DND-41 (cell line): ENCODE results near the gene LIMD2.

Experiments used
- ATAC-seq: fragments of 200-7000 bp; cut with Tn5 transposase; 3 replicates; pipeline ENCODE4 v1.9.1; 2021; ENCODE audit warnings: low read depth; ENCODE audit not compliant: insufficient read depth
- DNase-seq: peaks from one replicate; pipeline ENCODE4 v3.0.0-alpha.2; 2020
- H2AFZ ChIP-seq: 2 replicates; pipeline ENCODE4 v1.6.0; 2012; ENCODE audit warnings: low read depth, low read length
- H3K27ac ChIP-seq: 2 replicates; pipeline ENCODE4 v1.5.1; 2012; ENCODE audit warnings: low read length, inconsistent platforms
- H3K27me3 ChIP-seq: fragments of 200-600 bp; sonication (generic); 2 replicates; pipeline ENCODE4 v1.6.0; 2012; ENCODE audit warnings: low read length, mild to moderate bottlenecking, inconsistent platforms; ENCODE audit not compliant: insufficient read depth, poor library complexity
- H3K36me3 ChIP-seq: 2 replicates; pipeline ENCODE4 v1.5.1; 2012; ENCODE audit warnings: low read length, inconsistent platforms; ENCODE audit not compliant: insufficient read depth
- H3K4me1 ChIP-seq: 2 replicates; pipeline ENCODE4 v1.5.1; 2012; ENCODE audit warnings: mild to moderate bottlenecking, low read length; ENCODE audit not compliant: insufficient read depth
- H3K4me2 ChIP-seq: 2 replicates; pipeline ENCODE4 v1.6.0; 2012; ENCODE audit warnings: mild to moderate bottlenecking, moderate library complexity, low read length, inconsistent platforms; ENCODE audit not compliant: insufficient read depth
- H3K4me3 ChIP-seq, 2 experiments: fragments of 200-600 bp in 1 of 2; shearing (Covaris generic) in 1 of 2; 2 replicates each; pipeline ENCODE4 v1.5.1; 2012 to 2016; ENCODE audit warnings: inconsistent platforms in 2 of 2, low read length in 2 of 2, mild to moderate bottlenecking in 2 of 2, low read depth in 1 of 2, moderate library complexity in 1 of 2
- H3K79me2 ChIP-seq: 2 replicates; pipeline ENCODE4 v1.6.0; 2012; ENCODE audit warnings: low read length, inconsistent platforms; ENCODE audit not compliant: insufficient read depth
- H3K9ac ChIP-seq: 2 replicates; pipeline ENCODE4 v1.6.0; 2012; ENCODE audit warnings: low read depth, mild to moderate bottlenecking, inconsistent platforms, low read length, moderate library complexity
- H3K9me3 ChIP-seq: 2 replicates; pipeline ENCODE4 v1.5.1; 2012; ENCODE audit warnings: low read length, moderate library complexity, mild to moderate bottlenecking, inconsistent platforms; ENCODE audit not compliant: insufficient read depth, severe bottlenecking
- H4K20me1 ChIP-seq: 2 replicates; pipeline ENCODE4 v1.6.0; 2012; ENCODE audit warnings: low read length; ENCODE audit not compliant: insufficient read depth
- EZH2 ChIP-seq: IDR thresholded peaks from 3 replicates; pipeline ENCODE4 v1.6.1; 2012; ENCODE audit warnings: borderline replicate concordance, low read depth, mild to moderate bottlenecking, moderate library complexity, low read length, inconsistent platforms; ENCODE audit not compliant: severe bottlenecking
- TF ChIP-seq, protein P1 (sequence below): IDR thresholded peaks from 2 replicates; pipeline ENCODE4 v1.5.1; 2012; ENCODE audit warnings: borderline replicate concordance, low read length, moderate library complexity, mild to moderate bottlenecking; ENCODE audit not compliant: poor library complexity, severe bottlenecking; ENCODE audit errors: extremely low read depth

LIMD2 gene

DNA sequence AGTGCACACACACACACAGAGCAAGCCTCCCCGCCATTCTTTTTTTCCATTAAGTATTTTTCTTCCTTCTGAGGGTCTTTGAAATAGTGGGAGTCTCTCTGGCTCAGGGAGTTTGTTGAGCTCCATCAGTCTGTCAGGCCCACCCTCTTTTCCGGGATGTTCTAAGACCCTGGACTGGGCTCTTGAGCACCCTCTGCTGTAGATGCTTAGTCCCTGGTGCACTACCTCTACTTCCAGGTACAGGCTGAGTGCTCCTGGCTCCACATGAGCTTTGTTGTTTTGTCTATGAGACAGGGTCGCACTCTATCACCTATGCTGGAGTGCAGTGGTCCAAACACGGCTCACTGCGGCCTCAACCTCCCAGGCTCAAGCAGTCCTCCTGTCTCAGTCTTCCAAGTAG lies 20.7 kb downstream of the LIMD2 start:
- no peak for ATAC-seq
- no peak for DNase-seq
- TF ChIP-seq EZH2 = no peak
- TF ChIP-seq, protein P1, sequence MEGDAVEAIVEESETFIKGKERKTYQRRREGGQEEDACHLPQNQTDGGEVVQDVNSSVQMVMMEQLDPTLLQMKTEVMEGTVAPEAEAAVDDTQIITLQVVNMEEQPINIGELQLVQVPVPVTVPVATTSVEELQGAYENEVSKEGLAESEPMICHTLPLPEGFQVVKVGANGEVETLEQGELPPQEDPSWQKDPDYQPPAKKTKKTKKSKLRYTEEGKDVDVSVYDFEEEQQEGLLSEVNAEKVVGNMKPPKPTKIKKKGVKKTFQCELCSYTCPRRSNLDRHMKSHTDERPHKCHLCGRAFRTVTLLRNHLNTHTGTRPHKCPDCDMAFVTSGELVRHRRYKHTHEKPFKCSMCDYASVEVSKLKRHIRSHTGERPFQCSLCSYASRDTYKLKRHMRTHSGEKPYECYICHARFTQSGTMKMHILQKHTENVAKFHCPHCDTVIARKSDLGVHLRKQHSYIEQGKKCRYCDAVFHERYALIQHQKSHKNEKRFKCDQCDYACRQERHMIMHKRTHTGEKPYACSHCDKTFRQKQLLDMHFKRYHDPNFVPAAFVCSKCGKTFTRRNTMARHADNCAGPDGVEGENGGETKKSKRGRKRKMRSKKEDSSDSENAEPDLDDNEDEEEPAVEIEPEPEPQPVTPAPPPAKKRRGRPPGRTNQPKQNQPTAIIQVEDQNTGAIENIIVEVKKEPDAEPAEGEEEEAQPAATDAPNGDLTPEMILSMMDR = peak; percentile 23

DNA sequence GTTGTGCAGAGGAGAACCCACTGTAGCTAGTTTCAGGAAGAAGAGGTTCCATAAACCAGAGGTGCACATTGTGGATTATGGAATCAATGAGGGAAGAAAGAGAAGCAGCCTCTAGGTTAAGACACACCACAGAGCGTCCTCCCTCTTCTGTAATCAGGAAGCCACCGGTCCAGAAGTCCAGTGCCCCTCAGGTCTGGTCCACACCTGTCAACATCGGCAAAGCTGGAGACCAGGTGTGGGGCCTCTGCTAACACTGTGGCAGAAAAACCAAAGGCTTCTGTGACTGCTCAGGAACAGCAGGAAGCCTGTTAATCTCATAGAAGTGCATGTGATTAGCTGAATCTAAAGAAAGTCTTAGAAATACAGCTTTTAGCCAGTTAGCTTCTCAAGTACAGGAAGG lies 23.3 kb downstream of the LIMD2 start:
- 0 out of 2 replicates have a peak, but pooled peaks cover under 1% of the 10 kb centered on the region for H3K79me2 ChIP-seq
- H3K4me3 ChIP-seq = no peak overlapping the region
- H3K36me3 ChIP-seq = peaks cover 85% of the 10 kb centered on the region
- H3K27me3 ChIP-seq = no peaks in the 10 kb centered on the region
- no peaks in the 10 kb centered on the region for H3K9me3 ChIP-seq
- no peak for DNase-seq
- no peak for ATAC-seq
- no peaks in the 10 kb centered on the region for H3K4me1 ChIP-seq
- H3K27ac ChIP-seq = no peak overlapping the region
- TF ChIP-seq, protein P1 = no peak
- no peak for TF ChIP-seq EZH2
- H4K20me1 ChIP-seq = no peaks in the 10 kb centered on the region
- no peak overlapping the region for H2AFZ ChIP-seq
- no peak overlapping the region for H3K4me2 ChIP-seq
- H3K9ac ChIP-seq = no peak overlapping the region

More for the DNA sequence above, 20.7 kb downstream of the LIMD2 start:
- no peaks in the 10 kb centered on the region for H3K9me3 ChIP-seq
- 0 out of 2 replicates have a peak, but pooled peaks cover 2% of the 10 kb centered on the region for H3K79me2 ChIP-seq
- no peaks in the 10 kb centered on the region for H3K4me1 ChIP-seq
- H3K27ac ChIP-seq = no peak overlapping the region
- H3K4me3 ChIP-seq = no peak overlapping the region
- H3K36me3 ChIP-seq = peaks cover 93% of the 10 kb centered on the region
- no peaks in the 10 kb centered on the region for H3K27me3 ChIP-seq
- no peaks in the 10 kb centered on the region for H4K20me1 ChIP-seq
- H3K4me2 ChIP-seq = no peak overlapping the region
- H3K9ac ChIP-seq = no peak overlapping the region
- no peak overlapping the region for H2AFZ ChIP-seq

DNA sequence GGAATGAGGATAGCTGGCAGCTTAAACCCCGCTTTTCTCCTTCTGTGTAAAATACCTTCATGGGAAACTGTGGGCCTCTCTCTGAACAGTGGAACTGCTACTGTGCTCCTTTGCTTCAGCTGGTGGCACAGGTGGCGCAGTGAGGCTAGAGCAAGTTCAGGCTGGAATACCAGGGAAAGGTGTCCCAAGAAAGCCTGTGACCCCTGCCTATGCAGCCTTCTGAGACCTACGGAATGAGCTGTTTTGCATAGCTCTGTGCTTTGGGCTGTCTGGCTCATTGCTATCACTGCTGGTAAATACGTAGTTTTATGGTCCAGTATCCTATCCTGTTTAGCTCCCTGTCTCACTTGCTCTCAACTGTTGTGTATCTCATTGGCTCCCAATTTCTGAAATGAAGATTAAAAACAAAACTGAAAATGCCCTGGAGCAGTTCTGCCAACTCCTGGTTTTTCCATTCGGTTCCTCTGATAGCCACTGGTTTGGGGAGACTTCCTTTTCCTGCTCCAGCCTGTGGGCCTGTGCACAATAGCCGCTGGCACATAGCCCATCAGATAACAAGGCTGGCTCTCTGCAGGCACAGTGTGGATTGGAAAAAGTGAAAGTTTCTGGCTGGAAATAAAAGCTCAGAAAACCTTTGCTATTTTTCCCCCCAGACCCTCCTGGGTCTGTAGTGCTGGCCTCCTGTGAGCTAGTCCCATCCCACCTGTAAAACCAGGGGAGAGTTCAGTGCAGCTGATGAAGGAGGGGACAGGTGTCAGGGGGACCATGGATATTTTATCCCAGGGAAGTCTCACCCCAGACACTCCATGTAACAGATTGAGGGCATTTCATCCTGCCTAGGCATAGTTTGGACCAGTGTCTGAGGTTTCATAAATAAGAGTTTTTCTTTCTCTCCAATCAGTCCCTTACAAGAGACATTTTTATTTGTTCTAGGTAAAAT lies 24.0 kb downstream of the LIMD2 start:
- Histone ChIP-seq H3K27ac (no peak overlapping the region), H3K27me3 (no peaks in the 10 kb centered on the region), H2AFZ (no peak overlapping the region), H3K4me2 (no peak overlapping the region), H3K9ac (no peak overlapping the region), H3K79me2 (no peaks in the 10 kb centered on the region), H3K4me1 (no peaks in the 10 kb centered on the region), H3K4me3 (no peak overlapping the region), H3K36me3 (peaks cover 80% of the 10 kb centered on the region), H3K9me3 (no peaks in the 10 kb centered on the region), H4K20me1 (no peaks in the 10 kb centered on the region)
- ATAC-seq (no peak), DNase-seq (no peak)
- TF ChIP-seq EZH2 = no peak
- TF ChIP-seq, protein P1 = no peak
